GM10248 (cell line): ENCODE data around the gene MMP28.

Experiments used
- CTCF ChIA-PET: fragments of 300-600 bp; sonication (Branson Sonifier 250); formaldehyde crosslinking; extraction: SDS; loops from one replicate; lab custom pipeline; 2021; ENCODE audit warnings: antibody characterized with exemption; lab: Yijun Ruan, JAX
- POLR2A ChIA-PET: fragments of 350-650 bp; sonication (Branson Sonifier 250); formaldehyde crosslinking; extraction: SDS; loops from one replicate; lab custom pipeline; 2020; ENCODE audit warnings: antibody characterized with exemption; lab: Yijun Ruan, JAX
- DNase-seq: peaks from one replicate; pipeline ENCODE4 v3.0.0; 2012; ENCODE audit errors: extremely low spot score
- TF ChIP-seq, protein P1 (sequence below): IDR thresholded peaks from 2 replicates; pipeline ENCODE4 v1.5.1; 2012; ENCODE audit warnings: mild to moderate bottlenecking, low read depth; ENCODE audit errors: extremely low read depth, missing control alignments, control extremely low read depth

MMP28 gene

GRCh38 chr17:35784895-35785294 is 10.5 kb downstream of the MMP28 start:
- DNase-seq: no peak

GRCh38 chr17:35780950-35781349 is 14.5 kb downstream of the MMP28 start:
- ChIA-PET POLR2A (no interaction called here), CTCF (interaction anchor here (0.8 to 3.0 kb wide), 6 partner anchors 8 to 33 kb away, joined by 3 to 16 read pairs (median 6); partner anchors contain the start of gene TAF15)
- TF ChIP-seq, protein P1, sequence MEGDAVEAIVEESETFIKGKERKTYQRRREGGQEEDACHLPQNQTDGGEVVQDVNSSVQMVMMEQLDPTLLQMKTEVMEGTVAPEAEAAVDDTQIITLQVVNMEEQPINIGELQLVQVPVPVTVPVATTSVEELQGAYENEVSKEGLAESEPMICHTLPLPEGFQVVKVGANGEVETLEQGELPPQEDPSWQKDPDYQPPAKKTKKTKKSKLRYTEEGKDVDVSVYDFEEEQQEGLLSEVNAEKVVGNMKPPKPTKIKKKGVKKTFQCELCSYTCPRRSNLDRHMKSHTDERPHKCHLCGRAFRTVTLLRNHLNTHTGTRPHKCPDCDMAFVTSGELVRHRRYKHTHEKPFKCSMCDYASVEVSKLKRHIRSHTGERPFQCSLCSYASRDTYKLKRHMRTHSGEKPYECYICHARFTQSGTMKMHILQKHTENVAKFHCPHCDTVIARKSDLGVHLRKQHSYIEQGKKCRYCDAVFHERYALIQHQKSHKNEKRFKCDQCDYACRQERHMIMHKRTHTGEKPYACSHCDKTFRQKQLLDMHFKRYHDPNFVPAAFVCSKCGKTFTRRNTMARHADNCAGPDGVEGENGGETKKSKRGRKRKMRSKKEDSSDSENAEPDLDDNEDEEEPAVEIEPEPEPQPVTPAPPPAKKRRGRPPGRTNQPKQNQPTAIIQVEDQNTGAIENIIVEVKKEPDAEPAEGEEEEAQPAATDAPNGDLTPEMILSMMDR: no peak
- DNase-seq: no peak

More at GRCh38 chr17:35784895-35785294, 10.5 kb downstream of the MMP28 start:
- ChIA-PET CTCF (interaction anchor here (1.2 to 2.2 kb wide), 3 partner anchors 8 to 21 kb away, joined by 3 to 14 read pairs (median 5); no protein-coding TSS in a partner anchor), POLR2A (no interaction called here)
- TF ChIP-seq, protein P1: no peak

DNA sequence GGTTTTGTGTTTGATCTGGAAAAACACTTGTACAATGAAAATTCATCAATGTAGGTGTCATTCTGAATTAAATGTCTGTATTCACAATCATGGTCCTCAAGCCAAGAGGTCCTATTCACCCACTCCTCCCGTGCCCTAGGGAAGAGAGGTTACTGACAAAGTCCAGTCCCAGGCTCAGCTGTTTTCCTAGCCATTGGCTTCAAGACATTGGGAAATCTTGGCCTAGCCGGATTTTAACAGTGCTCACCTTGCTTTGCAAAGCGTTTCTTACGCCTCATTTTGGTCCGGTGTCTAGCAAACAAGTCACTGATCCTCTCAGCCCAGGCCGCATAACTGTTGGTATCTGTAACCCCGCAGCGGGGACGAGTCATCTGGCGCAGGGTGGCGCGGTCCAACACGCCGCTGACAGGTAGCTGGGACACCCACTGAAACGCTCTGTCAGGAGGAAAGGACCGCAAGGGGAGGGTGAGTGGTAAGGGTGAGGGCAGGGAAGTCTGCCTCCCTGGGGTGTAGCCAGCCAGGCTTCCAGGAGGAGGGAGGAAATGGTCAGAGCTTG is 16.7 kb downstream of the MMP28 start:
- ChIA-PET POLR2A (no interaction called here), CTCF (interaction anchor here (1.2 to 2.5 kb wide), 5 partner anchors 9 to 26 kb away, joined by 3 to 8 read pairs (median 7); no protein-coding TSS in a partner anchor)
- TF ChIP-seq, protein P1: no peak
- DNase-seq: no peak

DNA sequence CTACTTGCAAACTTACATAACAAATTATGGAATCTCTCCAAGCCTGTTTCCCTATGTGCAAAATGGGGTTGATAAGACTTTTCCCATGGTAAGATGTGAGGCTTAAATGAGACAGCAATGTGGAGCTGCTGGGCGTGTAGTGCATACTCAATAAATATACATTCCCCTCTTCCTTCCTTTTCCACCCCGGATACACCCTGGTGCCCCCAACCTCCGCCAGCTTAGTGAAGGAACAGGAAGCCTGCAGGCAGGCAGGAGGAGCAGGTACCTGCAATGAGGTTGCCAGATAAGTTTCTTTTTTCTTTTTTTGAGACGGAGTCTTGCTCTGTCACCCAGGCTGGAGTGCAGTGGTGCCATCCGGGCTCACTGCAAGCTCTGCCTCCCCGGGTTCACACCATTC is 19.9 kb downstream of the MMP28 start:
- no peak for DNase-seq
- POLR2A ChIA-PET: no interaction called here
- CTCF ChIA-PET: interaction anchor here (1.0 to 3.7 kb wide), 4 partner anchors 9 to 29 kb away, joined by 3 to 18 read pairs (median 4); no protein-coding TSS in a partner anchor
- TF ChIP-seq, protein P1: no peak

- POLR2A ChIA-PET: no interaction called here
Measured at GRCh38 chr17:35775039-35775438, 20.4 kb downstream of the MMP28 start.

DNA sequence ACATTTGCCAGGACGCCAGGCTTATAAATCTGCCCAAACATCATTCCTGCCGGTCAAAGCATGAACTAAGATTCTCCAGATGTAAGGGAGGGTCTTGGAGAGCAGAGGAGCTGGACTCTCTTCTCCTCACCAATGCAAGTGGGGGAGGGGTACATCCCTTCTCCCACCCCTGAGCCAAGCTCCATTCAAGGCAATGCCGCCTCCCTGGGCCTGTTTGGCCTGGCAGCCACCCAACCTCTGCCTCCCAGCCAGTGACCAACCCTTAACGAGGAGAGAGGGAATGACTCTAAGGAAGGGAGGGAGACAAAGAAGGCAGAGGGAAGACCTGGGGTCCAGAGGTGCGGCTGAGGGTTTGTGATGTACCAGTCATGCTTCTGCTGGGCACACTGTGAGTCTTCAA is 20.9 kb downstream of the MMP28 start:
- TF ChIP-seq, protein P1: no peak
- POLR2A ChIA-PET: no interaction called here
- CTCF ChIA-PET: interaction anchor here (1.7 to 3.7 kb wide), 2 partner anchors 10 to 27 kb away, joined by 4 to 18 read pairs; no protein-coding TSS in a partner anchor
- DNase-seq: no peak

More at GRCh38 chr17:35775039-35775438, 20.4 kb downstream of the MMP28 start:
- CTCF ChIA-PET: interaction anchor here (1.0 to 3.7 kb wide), 4 partner anchors 8 to 30 kb away, joined by 3 to 18 read pairs (median 4); no protein-coding TSS in a partner anchor
- no peak for DNase-seq
- TF ChIP-seq, protein P1: no peak
